ENCODE measurements around the gene ZNF516. TPM values are rescaled to one million over a fixed set of nuclear protein-coding genes. Genes with fewer than 3 reads are reported as not detected.

Gene ZNF516
- total and polyA plus RNA-seq, 2 of the 13 experiments (the other 11 are each of a cell fraction or from before 2014, with no cell fraction given), result 16.6 to 18.7 TPM

DNA sequence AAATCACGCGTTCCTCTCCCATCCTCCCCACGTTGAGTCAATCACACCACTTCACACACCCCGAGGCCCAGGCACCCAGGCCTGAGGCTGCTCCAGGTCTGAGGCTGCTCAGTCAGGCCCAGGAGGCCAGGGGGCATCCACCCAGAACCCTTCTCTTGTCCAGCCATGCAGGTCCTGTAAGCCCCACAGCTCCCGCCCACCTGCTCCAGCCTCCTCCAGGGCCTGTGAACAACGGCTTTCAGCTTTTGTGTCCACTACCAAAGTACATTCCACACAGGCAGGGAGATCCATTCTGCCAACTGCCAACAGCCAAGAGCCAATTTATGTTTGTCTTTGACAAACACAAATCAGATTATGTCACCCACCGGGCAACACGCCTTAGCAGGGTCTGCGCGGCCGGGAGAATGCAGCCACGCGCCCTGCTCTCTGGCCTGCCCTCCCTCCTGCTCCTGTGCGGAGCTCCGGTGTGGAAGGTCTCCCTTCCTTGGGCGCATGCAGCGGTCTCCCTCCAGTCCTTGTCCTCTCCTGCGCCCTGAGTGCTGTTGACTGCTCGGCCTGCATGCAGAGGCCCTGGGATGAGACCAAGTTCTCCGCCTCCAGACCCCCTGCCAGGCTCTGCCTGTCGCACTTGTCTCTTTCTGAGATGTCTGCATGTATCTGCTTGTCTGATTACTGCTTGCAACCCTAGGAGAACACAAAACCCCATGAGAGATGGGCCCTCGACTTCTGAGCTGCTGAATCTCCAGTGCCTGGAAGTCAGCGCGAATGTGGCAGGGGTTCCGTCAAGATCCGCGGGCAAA is 146.6 kb downstream of the ZNF516 start (continued):
- TF ChIP-seq, protein P1, sequence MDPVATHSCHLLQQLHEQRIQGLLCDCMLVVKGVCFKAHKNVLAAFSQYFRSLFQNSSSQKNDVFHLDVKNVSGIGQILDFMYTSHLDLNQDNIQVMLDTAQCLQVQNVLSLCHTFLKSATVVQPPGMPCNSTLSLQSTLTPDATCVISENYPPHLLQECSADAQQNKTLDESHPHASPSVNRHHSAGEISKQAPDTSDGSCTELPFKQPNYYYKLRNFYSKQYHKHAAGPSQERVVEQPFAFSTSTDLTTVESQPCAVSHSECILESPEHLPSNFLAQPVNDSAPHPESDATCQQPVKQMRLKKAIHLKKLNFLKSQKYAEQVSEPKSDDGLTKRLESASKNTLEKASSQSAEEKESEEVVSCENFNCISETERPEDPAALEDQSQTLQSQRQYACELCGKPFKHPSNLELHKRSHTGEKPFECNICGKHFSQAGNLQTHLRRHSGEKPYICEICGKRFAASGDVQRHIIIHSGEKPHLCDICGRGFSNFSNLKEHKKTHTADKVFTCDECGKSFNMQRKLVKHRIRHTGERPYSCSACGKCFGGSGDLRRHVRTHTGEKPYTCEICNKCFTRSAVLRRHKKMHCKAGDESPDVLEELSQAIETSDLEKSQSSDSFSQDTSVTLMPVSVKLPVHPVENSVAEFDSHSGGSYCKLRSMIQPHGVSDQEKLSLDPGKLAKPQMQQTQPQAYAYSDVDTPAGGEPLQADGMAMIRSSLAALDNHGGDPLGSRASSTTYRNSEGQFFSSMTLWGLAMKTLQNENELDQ (CRISPR knock-in tag; IDR thresholded peaks at IDR 0.05; ENCODE audit: borderline replicate concordance), result no peak
- TF ChIP-seq PLRG1 (conservative IDR thresholded peaks at IDR 0.05), result no peak
- TF ChIP-seq NR3C1 (CRISPR knock-in tag; IDR thresholded peaks at IDR 0.05), result no peak
- TF ChIP-seq SUZ12 (IDR thresholded peaks at IDR 0.05; ENCODE audit: low read depth, low read length), result no peak
- TF ChIP-seq MIXL1 (CRISPR knock-in tag; IDR thresholded peaks at IDR 0.05), result peak; percentile 61; the same call in 1 of the 2 replicates
- no peak for TF ChIP-seq ZNF670 (CRISPR knock-in tag; IDR thresholded peaks at IDR 0.05; ENCODE audit: borderline replicate concordance)
- TF ChIP-seq SP5 (CRISPR knock-in tag; IDR thresholded peaks at IDR 0.05; ENCODE audit: borderline replicate concordance, low read depth), result 0 out of 2 replicates have a peak, but pooled peaks have one; percentile 42
- no peak for TF ChIP-seq SMYD3 (CRISPR knock-in tag; IDR thresholded peaks at IDR 0.05)
- no peak for TF ChIP-seq TMF1 (CRISPR knock-in tag; IDR thresholded peaks at IDR 0.05; ENCODE audit: low read depth)
- no peak for TF ChIP-seq RFXANK (CRISPR knock-in tag; IDR thresholded peaks at IDR 0.05)
- no peak for TF ChIP-seq ZNF569 (CRISPR knock-in tag; IDR thresholded peaks at IDR 0.05; ENCODE audit: borderline replicate concordance)
- no peak for TF ChIP-seq ZNF543 (CRISPR knock-in tag; IDR thresholded peaks at IDR 0.05)
- no peak for TF ChIP-seq SRY (CRISPR knock-in tag; IDR thresholded peaks at IDR 0.05)
- peak; percentile 42; the same call in 1 of the 2 replicates for TF ChIP-seq PITX1 (CRISPR knock-in tag; IDR thresholded peaks at IDR 0.05)
- no peak for TF ChIP-seq SIX4 (CRISPR knock-in tag; IDR thresholded peaks at IDR 0.05)
- TF ChIP-seq ZNF839 (CRISPR knock-in tag; IDR thresholded peaks at IDR 0.05; ENCODE audit: borderline replicate concordance), result no peak; the same call in 1 of the 2 replicates
- TF ChIP-seq, protein P2, sequence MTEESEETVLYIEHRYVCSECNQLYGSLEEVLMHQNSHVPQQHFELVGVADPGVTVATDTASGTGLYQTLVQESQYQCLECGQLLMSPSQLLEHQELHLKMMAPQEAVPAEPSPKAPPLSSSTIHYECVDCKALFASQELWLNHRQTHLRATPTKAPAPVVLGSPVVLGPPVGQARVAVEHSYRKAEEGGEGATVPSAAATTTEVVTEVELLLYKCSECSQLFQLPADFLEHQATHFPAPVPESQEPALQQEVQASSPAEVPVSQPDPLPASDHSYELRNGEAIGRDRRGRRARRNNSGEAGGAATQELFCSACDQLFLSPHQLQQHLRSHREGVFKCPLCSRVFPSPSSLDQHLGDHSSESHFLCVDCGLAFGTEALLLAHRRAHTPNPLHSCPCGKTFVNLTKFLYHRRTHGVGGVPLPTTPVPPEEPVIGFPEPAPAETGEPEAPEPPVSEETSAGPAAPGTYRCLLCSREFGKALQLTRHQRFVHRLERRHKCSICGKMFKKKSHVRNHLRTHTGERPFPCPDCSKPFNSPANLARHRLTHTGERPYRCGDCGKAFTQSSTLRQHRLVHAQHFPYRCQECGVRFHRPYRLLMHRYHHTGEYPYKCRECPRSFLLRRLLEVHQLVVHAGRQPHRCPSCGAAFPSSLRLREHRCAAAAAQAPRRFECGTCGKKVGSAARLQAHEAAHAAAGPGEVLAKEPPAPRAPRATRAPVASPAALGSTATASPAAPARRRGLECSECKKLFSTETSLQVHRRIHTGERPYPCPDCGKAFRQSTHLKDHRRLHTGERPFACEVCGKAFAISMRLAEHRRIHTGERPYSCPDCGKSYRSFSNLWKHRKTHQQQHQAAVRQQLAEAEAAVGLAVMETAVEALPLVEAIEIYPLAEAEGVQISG (CRISPR knock-in tag; IDR thresholded peaks at IDR 0.05), result no peak
- no peak for TF ChIP-seq MAFG (CRISPR knock-in tag; IDR thresholded peaks at IDR 0.05)
- TF ChIP-seq ZSCAN21 (CRISPR knock-in tag; IDR thresholded peaks at IDR 0.05; ENCODE audit: borderline replicate concordance), result 0 out of 2 replicates have a peak, but pooled peaks have one; percentile 13
- no peak; the same call in 1 of the 2 replicates for TF ChIP-seq CBX5 (CRISPR knock-in tag; IDR thresholded peaks at IDR 0.05; ENCODE audit: borderline replicate concordance)
- TF ChIP-seq PHF5A (CRISPR knock-in tag; IDR thresholded peaks at IDR 0.05; ENCODE audit: low read depth, unreplicated experiment), result no peak
- no peak for TF ChIP-seq ZNF709 (CRISPR knock-in tag; IDR thresholded peaks at IDR 0.05)
- no peak for TF ChIP-seq SETDB1 (CRISPR knock-in tag; IDR thresholded peaks at IDR 0.05; ENCODE audit: borderline replicate concordance)
- TF ChIP-seq, protein P3, sequence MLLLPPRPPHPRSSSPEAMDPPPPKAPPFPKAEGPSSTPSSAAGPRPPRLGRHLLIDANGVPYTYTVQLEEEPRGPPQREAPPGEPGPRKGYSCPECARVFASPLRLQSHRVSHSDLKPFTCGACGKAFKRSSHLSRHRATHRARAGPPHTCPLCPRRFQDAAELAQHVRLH (CRISPR knock-in tag; IDR thresholded peaks at IDR 0.05; ENCODE audit: borderline replicate concordance, low read depth), result no peak
- no peak for TF ChIP-seq EED (CRISPR knock-in tag; IDR thresholded peaks at IDR 0.05)
- TF ChIP-seq MAF1 (CRISPR knock-in tag; IDR thresholded peaks at IDR 0.05; ENCODE audit: borderline replicate concordance), result no peak
